ENCODE data around the gene EMC6.

The EMC6 gene

DNA sequence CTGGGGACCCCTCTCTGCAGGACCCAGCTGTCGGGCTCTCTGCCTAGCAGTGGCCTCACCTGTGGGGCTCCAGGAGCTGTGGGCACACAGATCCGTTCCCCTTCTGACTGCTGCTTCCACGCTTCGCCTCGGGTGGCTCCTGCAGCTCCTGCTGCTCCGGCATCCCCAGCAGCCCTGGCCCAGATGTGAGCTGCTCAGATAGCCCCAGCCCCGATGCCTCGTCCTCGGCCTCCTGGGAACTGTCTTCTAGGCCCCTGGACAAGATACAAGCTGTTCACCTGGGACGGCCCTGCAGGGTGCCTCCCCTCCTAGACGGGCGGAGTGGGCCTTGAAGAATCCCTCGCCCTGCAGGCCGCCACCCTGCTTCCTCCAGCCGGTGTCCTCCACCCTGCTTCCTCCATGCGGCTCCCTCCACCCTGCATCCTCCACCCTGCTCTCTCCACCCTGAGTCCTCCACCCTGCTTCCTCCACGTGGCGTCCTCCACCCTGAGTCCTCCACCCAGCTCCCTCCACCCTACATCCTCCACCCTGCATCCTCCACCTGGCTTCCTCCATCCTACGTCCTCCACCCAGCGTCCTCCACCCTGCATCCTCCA lies 11.0 kb downstream of the EMC6 start:
- H3K9ac ChIP-seq (ENCODE audit: low read depth in 1 of 2, low read length in 2 of 2), result no peak overlapping the region
- no peaks in the 10 kb centered on the region for H3K9me3 ChIP-seq (ENCODE audit: control insufficient read depth in 1 of 2, low read length in 2 of 2)
- H3K4me1 ChIP-seq (ENCODE audit: control insufficient read depth in 1 of 2, insufficient read depth in 2 of 2, low read length in 2 of 2), result no peaks in the 10 kb centered on the region
- H3K27me3 ChIP-seq (ENCODE audit: control insufficient read depth in 1 of 2, insufficient read depth in 2 of 2, low read length in 2 of 2), result peaks cover 0 to 4% of the 10 kb centered on the region in 2 donors
- no peaks in the 10 kb centered on the region for H3K36me3 ChIP-seq (ENCODE audit: control insufficient read depth in 1 of 2, insufficient read depth in 2 of 2, low read length in 2 of 2)
- H3K4me3 ChIP-seq (ENCODE audit: low read depth in 1 of 2, low read length in 2 of 2), result no peak overlapping the region
- H3K27ac ChIP-seq (ENCODE audit: low read depth, low read length), result no peak overlapping the region

- Histone ChIP-seq H3K27ac (ENCODE audit: low read depth, low read length) (no peak overlapping the region), H3K9me3 (ENCODE audit: control insufficient read depth in 1 of 2, low read length in 2 of 2) (no peaks in the 10 kb centered on the region), H3K27me3 (ENCODE audit: control insufficient read depth in 1 of 2, insufficient read depth in 2 of 2, low read length in 2 of 2) (peaks cover 0 to 4% of the 10 kb centered on the region in 2 donors), H3K36me3 (ENCODE audit: control insufficient read depth in 1 of 2, insufficient read depth in 2 of 2, low read length in 2 of 2) (no peaks in the 10 kb centered on the region), H3K4me3 (ENCODE audit: low read depth in 1 of 2, low read length in 2 of 2) (no peak overlapping the region), H3K9ac (ENCODE audit: low read depth in 1 of 2, low read length in 2 of 2) (no peak overlapping the region), H3K4me1 (ENCODE audit: control insufficient read depth in 1 of 2, insufficient read depth in 2 of 2, low read length in 2 of 2) (no peaks in the 10 kb centered on the region)
Observed at GRCh38 chr17:3681057-3681456, 12.4 kb downstream of the EMC6 start.

DNA sequence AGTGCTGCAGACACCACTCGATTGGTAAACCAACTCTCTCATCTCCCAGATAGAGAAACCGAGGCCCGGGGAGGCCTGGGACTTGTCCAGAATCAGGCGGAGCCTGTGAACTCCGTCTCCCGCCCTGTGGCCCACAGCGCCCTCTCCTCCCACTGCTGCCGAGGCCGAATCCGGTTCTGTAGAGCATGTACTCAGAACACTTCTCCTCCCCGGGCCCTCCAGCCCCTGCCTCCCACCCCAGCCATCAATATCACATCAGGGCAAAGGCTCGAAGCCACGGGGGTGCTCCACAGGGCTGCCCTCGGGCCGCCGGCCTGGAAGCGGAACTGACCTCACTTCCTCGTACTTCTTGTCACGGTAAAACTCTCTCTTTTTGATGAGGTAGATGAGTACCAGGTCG lies 13.0 kb downstream of the EMC6 start:
- no peak overlapping the region for H3K4me3 ChIP-seq (ENCODE audit: low read depth in 1 of 2, low read length in 2 of 2)
- H3K9me3 ChIP-seq (ENCODE audit: control insufficient read depth in 1 of 2, low read length in 2 of 2), result no peaks in the 10 kb centered on the region
- H3K9ac ChIP-seq (ENCODE audit: low read depth in 1 of 2, low read length in 2 of 2), result no peak overlapping the region
- H3K36me3 ChIP-seq (ENCODE audit: control insufficient read depth in 1 of 2, insufficient read depth in 2 of 2, low read length in 2 of 2), result no peaks in the 10 kb centered on the region
- H3K27me3 ChIP-seq (ENCODE audit: control insufficient read depth in 1 of 2, insufficient read depth in 2 of 2, low read length in 2 of 2), result peaks cover 0 to 4% of the 10 kb centered on the region in 2 donors
- no peak overlapping the region for H3K27ac ChIP-seq (ENCODE audit: low read depth, low read length)
- no peaks in the 10 kb centered on the region for H3K4me1 ChIP-seq (ENCODE audit: control insufficient read depth in 1 of 2, insufficient read depth in 2 of 2, low read length in 2 of 2)

DNA sequence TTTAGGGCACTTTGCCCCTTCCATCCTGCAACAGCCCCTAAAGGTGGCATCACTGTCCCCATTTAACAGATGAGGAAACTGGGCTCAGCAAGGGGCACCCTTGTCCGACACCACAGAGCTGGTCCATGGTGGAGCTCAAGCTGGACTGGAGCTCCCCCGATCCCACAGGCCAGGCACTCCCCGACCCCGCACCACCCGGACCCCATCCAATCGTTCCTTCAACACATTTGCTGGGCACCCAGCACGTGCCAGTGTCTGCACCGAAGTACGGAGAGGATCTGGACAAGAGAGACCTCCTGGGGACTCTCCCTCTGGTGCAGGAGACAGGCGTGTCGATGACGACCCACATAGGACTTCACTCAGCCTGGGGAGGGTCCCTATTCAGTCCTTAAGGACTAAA lies 13.4 kb downstream of the EMC6 start:
- H3K27me3 ChIP-seq (ENCODE audit: control insufficient read depth in 1 of 2, insufficient read depth in 2 of 2, low read length in 2 of 2), result peaks cover 0 to 4% of the 10 kb centered on the region in 2 donors
- H3K36me3 ChIP-seq (ENCODE audit: control insufficient read depth in 1 of 2, insufficient read depth in 2 of 2, low read length in 2 of 2), result no peaks in the 10 kb centered on the region
- no peaks in the 10 kb centered on the region for H3K4me1 ChIP-seq (ENCODE audit: control insufficient read depth in 1 of 2, insufficient read depth in 2 of 2, low read length in 2 of 2)
- no peak overlapping the region for H3K27ac ChIP-seq (ENCODE audit: low read depth, low read length)
- no peaks in the 10 kb centered on the region for H3K9me3 ChIP-seq (ENCODE audit: control insufficient read depth in 1 of 2, low read length in 2 of 2)
- H3K9ac ChIP-seq (ENCODE audit: low read depth in 1 of 2, low read length in 2 of 2), result no peak overlapping the region
- H3K4me3 ChIP-seq (ENCODE audit: low read depth in 1 of 2, low read length in 2 of 2), result no peak overlapping the region

DNA sequence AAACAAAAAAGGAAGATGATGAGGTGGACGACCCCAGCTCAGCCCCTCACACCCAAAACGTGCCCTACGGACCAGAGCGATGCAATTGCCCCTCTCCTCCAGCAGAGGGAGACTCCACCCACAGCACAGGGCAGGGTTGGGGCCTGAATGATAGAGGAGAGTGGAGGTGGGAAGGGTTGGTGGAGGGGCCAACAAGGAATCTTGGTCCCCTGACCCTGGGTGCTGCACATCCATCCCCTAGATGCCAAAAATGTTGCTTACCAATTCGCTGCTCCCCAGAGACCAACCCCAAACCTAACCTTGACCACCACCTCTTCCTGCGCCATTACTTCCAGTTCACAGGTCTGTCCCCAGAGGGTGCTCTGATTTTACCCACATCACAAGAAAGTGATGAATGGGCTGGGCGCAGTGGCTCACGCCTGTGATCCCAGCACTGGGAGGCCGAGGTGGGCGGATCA lies 14.5 kb downstream of the EMC6 start:
- H3K36me3 ChIP-seq (ENCODE audit: control insufficient read depth in 1 of 2, insufficient read depth in 2 of 2, low read length in 2 of 2), result no peaks in the 10 kb centered on the region
- no peak overlapping the region for H3K27ac ChIP-seq (ENCODE audit: low read depth, low read length)
- H3K4me3 ChIP-seq (ENCODE audit: low read depth in 1 of 2, low read length in 2 of 2), result no peak overlapping the region
- no peak overlapping the region for H3K9ac ChIP-seq (ENCODE audit: low read depth in 1 of 2, low read length in 2 of 2)
- H3K9me3 ChIP-seq (ENCODE audit: control insufficient read depth in 1 of 2, low read length in 2 of 2), result no peaks in the 10 kb centered on the region
- H3K27me3 ChIP-seq (ENCODE audit: control insufficient read depth in 1 of 2, insufficient read depth in 2 of 2, low read length in 2 of 2), result peaks cover 0 to 4% of the 10 kb centered on the region in 2 donors
- no peaks in the 10 kb centered on the region for H3K4me1 ChIP-seq (ENCODE audit: control insufficient read depth in 1 of 2, insufficient read depth in 2 of 2, low read length in 2 of 2)

DNA sequence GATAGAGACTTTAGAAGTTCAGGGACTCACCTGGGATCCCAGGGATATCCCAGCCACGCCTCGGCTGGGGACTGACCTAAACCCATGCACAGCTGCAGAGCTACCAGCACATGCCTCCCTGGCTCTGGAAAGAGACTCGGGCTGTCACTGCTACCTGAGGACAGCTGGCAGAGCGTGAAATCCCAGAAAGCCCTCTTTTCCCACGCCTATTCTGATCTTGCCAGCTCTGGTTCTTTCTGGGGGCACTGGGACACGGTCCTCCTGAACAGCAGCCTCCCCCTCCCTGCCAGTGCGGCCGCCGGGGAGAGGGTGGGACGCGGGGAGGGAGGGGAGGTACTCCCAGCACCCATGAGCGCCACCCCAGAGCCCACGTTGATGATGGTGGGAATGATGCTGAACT lies 16.6 kb downstream of the EMC6 start:
- Histone ChIP-seq H3K9me3 (ENCODE audit: control insufficient read depth in 1 of 2, low read length in 2 of 2) (no peaks in the 10 kb centered on the region), H3K27me3 (ENCODE audit: control insufficient read depth in 1 of 2, insufficient read depth in 2 of 2, low read length in 2 of 2) (peaks cover 0 to 4% of the 10 kb centered on the region in 2 donors), H3K36me3 (ENCODE audit: control insufficient read depth in 1 of 2, insufficient read depth in 2 of 2, low read length in 2 of 2) (no peaks in the 10 kb centered on the region), H3K9ac (ENCODE audit: low read depth in 1 of 2, low read length in 2 of 2) (no peak overlapping the region), H3K4me3 (ENCODE audit: low read depth in 1 of 2, low read length in 2 of 2) (no peak overlapping the region), H3K27ac (ENCODE audit: low read depth, low read length) (no peak overlapping the region), H3K4me1 (ENCODE audit: control insufficient read depth in 1 of 2, insufficient read depth in 2 of 2, low read length in 2 of 2) (no peaks in the 10 kb centered on the region)

DNA sequence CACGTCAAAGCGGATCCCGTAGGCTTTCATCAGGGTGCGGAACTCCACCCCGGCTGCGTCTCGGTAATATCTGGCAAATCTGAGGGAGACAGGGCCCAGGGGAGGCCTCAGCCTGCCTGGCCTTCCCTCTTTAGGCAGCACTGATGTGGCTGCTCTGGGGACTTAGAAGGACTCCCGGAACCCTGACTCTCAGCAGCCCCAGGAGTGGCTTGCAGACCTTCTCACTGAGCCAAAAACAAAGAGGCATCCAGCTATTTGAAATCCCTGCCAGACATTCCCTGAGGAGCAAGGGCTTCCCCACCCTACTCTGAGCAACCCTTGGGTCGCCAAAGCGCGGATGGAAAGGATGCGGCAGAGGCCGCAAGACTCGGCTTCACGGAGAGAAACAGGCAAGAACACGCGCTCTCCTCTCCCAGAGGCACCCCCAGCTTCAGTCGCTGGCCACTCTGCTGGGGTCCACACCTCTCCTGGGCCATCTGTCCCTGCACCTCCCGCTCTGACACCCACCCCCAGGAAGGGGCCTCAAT lies 19.5 kb downstream of the EMC6 start:
- Histone ChIP-seq H3K9ac (ENCODE audit: low read depth in 1 of 2, low read length in 2 of 2) (no peak overlapping the region), H3K27me3 (ENCODE audit: control insufficient read depth in 1 of 2, insufficient read depth in 2 of 2, low read length in 2 of 2) (no peaks in the 10 kb centered on the region), H3K27ac (ENCODE audit: low read depth, low read length) (no peak overlapping the region), H3K4me3 (ENCODE audit: low read depth in 1 of 2, low read length in 2 of 2) (no peak overlapping the region), H3K9me3 (ENCODE audit: control insufficient read depth in 1 of 2, low read length in 2 of 2) (no peaks in the 10 kb centered on the region), H3K36me3 (ENCODE audit: control insufficient read depth in 1 of 2, insufficient read depth in 2 of 2, low read length in 2 of 2) (no peaks in the 10 kb centered on the region), H3K4me1 (ENCODE audit: control insufficient read depth in 1 of 2, insufficient read depth in 2 of 2, low read length in 2 of 2) (no peaks in the 10 kb centered on the region)

DNA sequence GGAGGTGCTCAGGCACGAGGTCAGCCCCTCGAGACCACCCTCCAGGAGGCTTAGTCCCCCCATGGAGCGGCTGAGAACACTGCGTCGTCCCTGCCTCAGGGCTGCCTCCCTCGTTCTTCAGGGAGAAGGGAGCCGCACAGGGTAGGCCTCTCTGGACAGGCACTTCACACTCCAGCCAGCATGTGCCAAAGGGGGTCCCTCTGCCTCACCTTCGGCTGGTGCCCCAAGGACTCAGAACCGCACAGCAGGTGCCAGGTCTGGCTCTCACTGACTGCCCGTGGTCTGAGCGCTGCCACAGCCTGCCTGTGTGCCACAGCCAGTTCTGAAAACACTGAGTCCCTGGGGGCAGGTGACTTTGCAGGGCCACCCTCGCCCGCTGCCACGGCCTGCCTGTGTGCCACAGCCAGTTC lies 20.2 kb downstream of the EMC6 start:
- H3K9me3 ChIP-seq (ENCODE audit: control insufficient read depth in 1 of 2, low read length in 2 of 2), result no peaks in the 10 kb centered on the region
- H3K9ac ChIP-seq (ENCODE audit: low read depth in 1 of 2, low read length in 2 of 2), result no peak overlapping the region
- H3K27ac ChIP-seq (ENCODE audit: low read depth, low read length), result no peak overlapping the region
- H3K4me3 ChIP-seq (ENCODE audit: low read depth in 1 of 2, low read length in 2 of 2), result no peak overlapping the region
- H3K36me3 ChIP-seq (ENCODE audit: control insufficient read depth in 1 of 2, insufficient read depth in 2 of 2, low read length in 2 of 2), result no peaks in the 10 kb centered on the region
- H3K4me1 ChIP-seq (ENCODE audit: control insufficient read depth in 1 of 2, insufficient read depth in 2 of 2, low read length in 2 of 2), result no peaks in the 10 kb centered on the region
- H3K27me3 ChIP-seq (ENCODE audit: control insufficient read depth in 1 of 2, insufficient read depth in 2 of 2, low read length in 2 of 2), result no peaks in the 10 kb centered on the region

DNA sequence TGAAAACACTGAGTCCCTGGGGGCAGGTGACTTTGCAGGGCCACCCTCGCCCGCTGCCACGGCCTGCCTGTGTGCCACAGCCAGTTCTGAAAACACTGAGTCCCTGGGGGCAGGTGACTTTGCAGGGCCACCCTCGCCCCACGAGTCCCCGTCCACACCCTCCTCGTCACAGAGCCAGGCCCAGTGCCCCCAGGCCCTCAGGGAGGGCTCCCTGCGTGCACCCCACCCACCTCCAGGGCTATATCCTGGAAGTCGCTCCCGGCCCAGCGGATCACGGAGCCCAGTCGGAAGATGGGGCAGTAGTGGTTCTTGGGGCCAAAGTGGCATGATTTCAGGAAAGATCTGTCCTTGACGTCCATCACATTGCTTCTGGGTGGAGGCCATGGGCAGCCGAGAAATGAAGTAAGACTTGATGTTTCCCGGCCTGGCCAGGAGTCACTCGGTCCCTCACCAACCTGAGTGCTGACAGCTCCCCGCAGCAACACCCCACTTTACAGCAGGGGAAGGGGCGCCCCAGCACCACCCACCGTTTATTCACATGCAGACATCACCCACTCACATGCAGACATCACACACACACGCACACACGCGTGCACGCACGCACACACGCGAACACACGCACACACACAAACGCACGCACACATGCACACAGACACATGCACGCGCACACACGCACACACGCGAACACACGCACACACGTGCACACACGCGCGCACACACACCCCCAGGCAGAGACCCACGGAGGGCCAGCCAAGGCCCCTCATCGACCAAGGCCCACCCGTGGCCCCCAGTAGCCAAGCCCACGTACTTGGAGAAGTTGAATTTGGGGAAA lies 20.9 kb downstream of the EMC6 start:
- no peak overlapping the region for H3K4me3 ChIP-seq (ENCODE audit: low read depth in 1 of 2, low read length in 2 of 2)

GRCh38 chr17:3690094-3690715 lies 21.6 kb downstream of the EMC6 start:
- H3K27me3 ChIP-seq (ENCODE audit: control insufficient read depth in 1 of 2, insufficient read depth in 2 of 2, low read length in 2 of 2), result peaks cover 6 to 9% of the 10 kb centered on the region in 2 donors
- H3K9ac ChIP-seq (ENCODE audit: low read depth in 1 of 2, low read length in 2 of 2), result no peak overlapping the region
- H3K36me3 ChIP-seq (ENCODE audit: control insufficient read depth in 1 of 2, insufficient read depth in 2 of 2, low read length in 2 of 2), result no peaks in the 10 kb centered on the region
- H3K4me1 ChIP-seq (ENCODE audit: control insufficient read depth in 1 of 2, insufficient read depth in 2 of 2, low read length in 2 of 2), result peaks cover 0 to under 1% of the 10 kb centered on the region in 2 donors
- H3K4me3 ChIP-seq (ENCODE audit: low read depth in 1 of 2, low read length in 2 of 2), result no peak overlapping the region
- no peak overlapping the region for H3K27ac ChIP-seq (ENCODE audit: low read depth, low read length)
- no peaks in the 10 kb centered on the region for H3K9me3 ChIP-seq (ENCODE audit: control insufficient read depth in 1 of 2, low read length in 2 of 2)

More for the DNA sequence above, 20.9 kb downstream of the EMC6 start:
- H3K9me3 ChIP-seq (ENCODE audit: control insufficient read depth in 1 of 2, low read length in 2 of 2), result no peaks in the 10 kb centered on the region
- H3K9ac ChIP-seq (ENCODE audit: low read depth in 1 of 2, low read length in 2 of 2), result no peak overlapping the region
- no peak overlapping the region for H3K27ac ChIP-seq (ENCODE audit: low read depth, low read length)
- no peaks in the 10 kb centered on the region for H3K4me1 ChIP-seq (ENCODE audit: control insufficient read depth in 1 of 2, insufficient read depth in 2 of 2, low read length in 2 of 2)
- no peaks in the 10 kb centered on the region for H3K36me3 ChIP-seq (ENCODE audit: control insufficient read depth in 1 of 2, insufficient read depth in 2 of 2, low read length in 2 of 2)
- H3K27me3 ChIP-seq (ENCODE audit: control insufficient read depth in 1 of 2, insufficient read depth in 2 of 2, low read length in 2 of 2), result peaks cover 0 to 2% of the 10 kb centered on the region in 2 donors
